HG02970 (cell line): ENCODE measurements around the gene SLC39A3.

Experiments used
- ATAC-seq: cut with Tn5 transposase; IDR thresholded peaks from one replicate; pipeline ENCODE4 v1.9.1; 2021; ENCODE audit warnings: mild to moderate bottlenecking, moderate library complexity, moderate number of reproducible peaks; ENCODE audit not compliant: unreplicated experiment, low FRiP score

The SLC39A3 gene

GRCh38 chr19:2751438-2751830, 11.6 kb upstream of the SLC39A3 start:
- ATAC-seq: no peak

- no peak for ATAC-seq
Measured at GRCh38 chr19:2750808-2751437, 11.1 kb upstream of the SLC39A3 start.

GRCh38 chr19:2747349-2747748, 7.5 kb upstream of the SLC39A3 start:
- ATAC-seq: no peak

GRCh38 chr19:2744113-2744512, 4.3 kb upstream of the SLC39A3 start:
- no peak for ATAC-seq

- no peak for ATAC-seq
Measured at GRCh38 chr19:2743099-2743498, 3.3 kb upstream of the SLC39A3 start.

- no peak for ATAC-seq
Measured at GRCh38 chr19:2740314-2740656, 468 bp upstream of the SLC39A3 start.

GRCh38 chr19:2736550-2737190, 3.1 kb downstream of the SLC39A3 start:
- ATAC-seq: no peak

- no peak for ATAC-seq
Measured at GRCh38 chr19:2735374-2735773, 4.4 kb downstream of the SLC39A3 start.

- ATAC-seq: no peak
Measured at GRCh38 chr19:2734589-2735288, 5.1 kb downstream of the SLC39A3 start.

- no peak for ATAC-seq
Measured at GRCh38 chr19:2733930-2734588, 5.8 kb downstream of the SLC39A3 start.

- ATAC-seq: no peak
Measured at GRCh38 chr19:2732883-2733282, 6.9 kb downstream of the SLC39A3 start.

- no peak for ATAC-seq
Measured at GRCh38 chr19:2732157-2732725, 7.6 kb downstream of the SLC39A3 start.

GRCh38 chr19:2731181-2731995, 8.4 kb downstream of the SLC39A3 start:
- ATAC-seq: no peak

- no peak for ATAC-seq
Measured at GRCh38 chr19:2729943-2730818, 9.6 kb downstream of the SLC39A3 start.

- ATAC-seq: no peak
Measured at GRCh38 chr19:2728783-2729387, 10.9 kb downstream of the SLC39A3 start.

- ATAC-seq: no peak
Measured at GRCh38 chr19:2727640-2727944, 12.2 kb downstream of the SLC39A3 start.

GRCh38 chr19:2726904-2727639, 12.7 kb downstream of the SLC39A3 start:
- no peak for ATAC-seq

- ATAC-seq: no peak
Measured at GRCh38 chr19:2726160-2726855, 13.5 kb downstream of the SLC39A3 start.
